A549 (cell line): ENCODE measurements around the gene CCNG2. TPM values are rescaled to one million over a fixed set of nuclear protein-coding genes. Genes with fewer than 3 reads are reported as not detected.

ENCODE experiments used
- ATAC-seq, 2 experiments: fragments of 200-7000 bp in 1 of 2; fragments of >200 bp in 1 of 2; cut with Nextera tagmentation in 1 of 2; cut with Tn5 transposase in 1 of 2; 3 replicates each; pipeline versions ENCODE4 v1.8.0 to v1.9.1; 2018 to 2020; ENCODE audit warnings: mild to moderate bottlenecking in 1 of 2, moderate library complexity in 1 of 2
- CTCF ChIA-PET: fragments of 300-600 bp; sonication (Branson Sonifier 250); formaldehyde crosslinking; extraction: SDS; loops from one replicate; lab custom pipeline; 2021; ENCODE audit warnings: antibody characterized with exemption, inconsistent platforms; lab: Yijun Ruan, JAX
- POLR2A ChIA-PET: fragments of 350-600 bp; formaldehyde crosslinking; extraction: SDS; loops from one replicate; lab custom pipeline; 2021; ENCODE audit warnings: antibody characterized with exemption, inconsistent platforms; lab: Yijun Ruan, JAX
- DNase-seq, 2 experiments: peaks; one replicate each; pipeline versions ENCODE4 v3.0.0 to v3.0.0-alpha.2; 2011 to 2016; ENCODE audit warnings: low read depth in 1 of 2, low spot score in 1 of 2
- FAIRE-seq: peaks from 2 replicates; lab custom pipeline; 2011; peaks lifted over from hg19 to GRCh38; lab: Jason Lieb, UNC
- H3K27ac ChIP-seq, 2 experiments: fragments of >200 bp; sonication (Bioruptor Twin); formaldehyde crosslinking; 3 replicates each; pipeline ENCODE4 v1.5.1; 2016 to 2017
- H3K4me1 ChIP-seq: fragments of >200 bp; sonication (Bioruptor Twin); formaldehyde crosslinking; 3 replicates; pipeline ENCODE4 v1.6.1; 2016
- H3K4me2 ChIP-seq: fragments of >200 bp; sonication (Bioruptor Twin); formaldehyde crosslinking; 3 replicates; pipeline ENCODE4 v1.6.1; 2016
- H3K4me3 ChIP-seq: fragments of >200 bp; sonication (Bioruptor Twin); formaldehyde crosslinking; 3 replicates; pipeline ENCODE4 v1.5.1; 2016
- H3K9me3 ChIP-seq: fragments of >200 bp; sonication (Bioruptor Twin); formaldehyde crosslinking; 3 replicates; pipeline ENCODE4 v1.6.1; 2016
- CBX2 ChIP-seq: fragments of 200-600 bp; sonication (generic); IDR thresholded peaks from 2 replicates; pipeline ENCODE4 v1.6.1; 2016; ENCODE audit warnings: low read depth, mild to moderate bottlenecking, borderline replicate concordance
- E2F6 ChIP-seq: IDR thresholded peaks from 2 replicates; pipeline ENCODE4 v1.6.1; 2012; ENCODE audit warnings: low read depth, borderline replicate concordance
- ELK1 ChIP-seq: fragments of 150-350 bp; IDR thresholded peaks from 2 replicates; pipeline ENCODE4 v1.6.1; 2014; ENCODE audit warnings: low read depth, mild to moderate bottlenecking, low read length
- EP300 ChIP-seq, 2 experiments: fragments of >200 bp; sonication (Bioruptor Twin); formaldehyde crosslinking; IDR thresholded peaks; 2 replicates in 1 of 2; 3 replicates in 1 of 2; pipeline ENCODE4 v1.6.1; 2016 to 2017
- FOSL2 ChIP-seq, 2 experiments: fragments of 450-650 bp in 1 of 2; fragments of >200 bp in 1 of 2; sonication (Bioruptor Twin) in 1 of 2; formaldehyde crosslinking; IDR thresholded peaks; 2 replicates each; pipeline versions ENCODE4 v1.5.0 to v1.6.1; 2016 to 2020; ENCODE audit warnings: mild to moderate bottlenecking in 1 of 2, moderate library complexity in 1 of 2
- GATA3 ChIP-seq: IDR thresholded peaks from 2 replicates; pipeline ENCODE4 v1.6.1; 2012; ENCODE audit warnings: borderline replicate concordance
- HEYL ChIP-seq: fragments of 250-450 bp; sonication (Bioruptor Pico); IDR thresholded peaks from 2 replicates; pipeline ENCODE4 v1.8.0; 2021; ENCODE audit warnings: mild to moderate bottlenecking, moderate library complexity
- HOXA7 ChIP-seq: fragments of 250-450 bp; sonication (Bioruptor Pico); IDR thresholded peaks from 2 replicates; pipeline ENCODE4 v1.5.0; 2020; ENCODE audit warnings: mild to moderate bottlenecking, moderate library complexity
- HOXB13 ChIP-seq: fragments of 250-450 bp; sonication (Bioruptor Pico); IDR thresholded peaks from 2 replicates; pipeline ENCODE4 v1.5.0; 2020; ENCODE audit warnings: low read depth, mild to moderate bottlenecking, moderate library complexity
- JUN ChIP-seq, 2 experiments: fragments of >200 bp; sonication (Bioruptor Twin); formaldehyde crosslinking; IDR thresholded peaks; 2 replicates in 1 of 2; 3 replicates in 1 of 2; pipeline ENCODE4 v1.6.1; 2016 to 2017
- JUNB ChIP-seq: fragments of >200 bp; sonication (Bioruptor Twin); formaldehyde crosslinking; IDR thresholded peaks from 2 replicates; pipeline ENCODE4 v1.6.1; 2016
- KDM1A ChIP-seq: fragments of 200-600 bp; sonication (generic); IDR thresholded peaks from 2 replicates; pipeline ENCODE4 v1.6.1; 2016; ENCODE audit warnings: low read depth, mild to moderate bottlenecking
- MAFK ChIP-seq: fragments of 450-650 bp; IDR thresholded peaks from 2 replicates; pipeline ENCODE4 v1.6.1; 2014; ENCODE audit not compliant: partially characterized antibody
- MYC ChIP-seq: IDR thresholded peaks from 2 replicates; pipeline ENCODE4 v1.6.1; 2012; ENCODE audit warnings: mild to moderate bottlenecking, inconsistent platforms, low read length, improper control_type of control experiment, borderline replicate concordance
- NFE2L2 ChIP-seq: fragments of 150-350 bp; conservative IDR thresholded peaks from 2 replicates; pipeline ENCODE4 v1.6.1; 2014; ENCODE audit warnings: low read length
- NR3C1 ChIP-seq: fragments of >200 bp; sonication (Bioruptor Twin); formaldehyde crosslinking; IDR thresholded peaks from 3 replicates; pipeline ENCODE4 v1.6.1; 2017
- POLR2AphosphoS2 ChIP-seq: conservative IDR thresholded peaks from 2 replicates; pipeline ENCODE4 v1.6.1; 2012; ENCODE audit warnings: low read length, improper control_type of control experiment, inconsistent platforms
- RNF2 ChIP-seq: fragments of 200-600 bp; sonication (generic); IDR thresholded peaks from 2 replicates; pipeline ENCODE4 v1.6.1; 2016; ENCODE audit warnings: low read depth, mild to moderate bottlenecking, antibody characterized with exemption, moderate library complexity, borderline replicate concordance
- SMC3 ChIP-seq: fragments of >200 bp; sonication (Bioruptor Twin); formaldehyde crosslinking; IDR thresholded peaks from 3 replicates; pipeline ENCODE4 v1.6.1; 2018; ENCODE audit warnings: inconsistent platforms
- SREBF2 ChIP-seq: fragments of 450-650 bp; IDR thresholded peaks from 2 replicates; pipeline ENCODE4 v1.6.1; 2014; ENCODE audit warnings: mild to moderate bottlenecking, moderate library complexity
- ZC3H11A ChIP-seq: fragments of 450-650 bp; IDR thresholded peaks from 2 replicates; pipeline ENCODE4 v1.6.1; 2014; ENCODE audit warnings: antibody characterized with exemption, mild to moderate bottlenecking
- ZSCAN20 ChIP-seq: fragments of 250-450 bp; sonication (Bioruptor Pico); IDR thresholded peaks from 2 replicates; pipeline ENCODE4 v1.8.0; 2022; ENCODE audit warnings: mild to moderate bottlenecking, moderate library complexity
- WGBS: methylation state at CpG from one replicate; pipeline ENCODE4 v1.1.6; 2017; ENCODE audit errors: missing lambda C conversion rate; 5-methylcytosine and 5-hydroxymethylcytosine counted together
- polyA plus RNA-seq, 4 experiments: library from polyadenylated mRNA; depleted of rRNA in 3 of 4; stranded (reverse); fragments of >200 nt; fragmentation: RNase III in 1 of 4; extraction: RNeasy Plus Mini Kit Qiagen cat#74134 plus additional on column Dnase treatment in 1 of 4; gene quantifications; 2 replicates in 3 of 4; 3 replicates in 1 of 4; pipeline ENCODE4 v1.2.3, GENCODE V29; 2011 to 2017
- TF ChIP-seq, protein P1 (sequence below): fragments of >200 bp; sonication (Bioruptor Twin); formaldehyde crosslinking; IDR thresholded peaks from 3 replicates; pipeline ENCODE4 v1.6.1; 2016
- TF ChIP-seq, protein P2 (sequence below): fragments of 450-650 bp; IDR thresholded peaks from 2 replicates; pipeline ENCODE4 v1.6.1; 2014; ENCODE audit warnings: antibody characterized with exemption

Gene CCNG2
- polyA plus RNA-seq, 2 of the 4 experiments (the other 2 are of a cell fraction), result 3.9 to 9.8 TPM

DNA sequence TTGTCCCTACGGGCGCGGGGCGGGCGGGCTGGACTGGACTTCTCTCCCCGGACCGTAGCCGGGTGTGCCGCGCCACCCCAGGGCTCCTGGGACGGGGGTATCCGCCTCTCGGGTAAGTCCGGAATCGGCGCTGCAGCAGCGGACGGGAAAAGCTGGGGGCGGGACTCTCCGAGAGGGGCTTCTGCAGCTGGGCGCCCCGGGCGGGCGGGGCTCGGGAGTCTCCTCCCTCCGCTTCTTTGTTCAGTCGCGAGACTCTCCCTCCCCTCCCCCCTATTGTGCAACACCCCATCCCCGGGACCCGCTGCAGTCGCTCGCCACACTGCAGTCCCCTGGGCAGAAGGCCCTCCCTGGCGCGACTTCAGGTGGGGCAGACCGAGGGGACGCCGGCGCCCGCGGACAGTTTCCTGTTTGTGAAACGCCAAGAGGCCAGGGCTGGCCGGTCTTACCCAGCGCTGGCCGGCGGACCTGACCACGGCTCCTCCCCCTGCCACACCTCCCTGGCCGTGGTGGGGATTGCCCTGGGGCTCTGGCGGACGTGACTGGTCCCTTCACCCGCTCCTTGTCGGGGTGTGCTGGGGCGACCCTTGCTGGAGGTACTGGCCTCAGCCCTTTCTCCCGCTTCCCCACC, 966 bp downstream of the CCNG2 start (continued):
- TF ChIP-seq KDM1A (no peak), FOSL2 (IDR thresholded peaks at IDR 0.05) (no peak), FOSL2 (CRISPR knock-in tag; IDR thresholded peaks at IDR 0.05) (no peak), SREBF2 (no peak), MAFK (no peak), GATA3 (no peak), HOXA7 (no peak), MYC (no peak), NFE2L2 (no peak)
- TF ChIP-seq, protein P1, sequence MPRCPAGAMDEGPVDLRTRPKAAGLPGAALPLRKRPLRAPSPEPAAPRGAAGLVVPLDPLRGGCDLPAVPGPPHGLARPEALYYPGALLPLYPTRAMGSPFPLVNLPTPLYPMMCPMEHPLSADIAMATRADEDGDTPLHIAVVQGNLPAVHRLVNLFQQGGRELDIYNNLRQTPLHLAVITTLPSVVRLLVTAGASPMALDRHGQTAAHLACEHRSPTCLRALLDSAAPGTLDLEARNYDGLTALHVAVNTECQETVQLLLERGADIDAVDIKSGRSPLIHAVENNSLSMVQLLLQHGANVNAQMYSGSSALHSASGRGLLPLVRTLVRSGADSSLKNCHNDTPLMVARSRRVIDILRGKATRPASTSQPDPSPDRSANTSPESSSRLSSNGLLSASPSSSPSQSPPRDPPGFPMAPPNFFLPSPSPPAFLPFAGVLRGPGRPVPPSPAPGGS, result no peak
- TF ChIP-seq, protein P2, sequence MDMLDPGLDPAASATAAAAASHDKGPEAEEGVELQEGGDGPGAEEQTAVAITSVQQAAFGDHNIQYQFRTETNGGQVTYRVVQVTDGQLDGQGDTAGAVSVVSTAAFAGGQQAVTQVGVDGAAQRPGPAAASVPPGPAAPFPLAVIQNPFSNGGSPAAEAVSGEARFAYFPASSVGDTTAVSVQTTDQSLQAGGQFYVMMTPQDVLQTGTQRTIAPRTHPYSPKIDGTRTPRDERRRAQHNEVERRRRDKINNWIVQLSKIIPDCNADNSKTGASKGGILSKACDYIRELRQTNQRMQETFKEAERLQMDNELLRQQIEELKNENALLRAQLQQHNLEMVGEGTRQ, result no peak

DNA sequence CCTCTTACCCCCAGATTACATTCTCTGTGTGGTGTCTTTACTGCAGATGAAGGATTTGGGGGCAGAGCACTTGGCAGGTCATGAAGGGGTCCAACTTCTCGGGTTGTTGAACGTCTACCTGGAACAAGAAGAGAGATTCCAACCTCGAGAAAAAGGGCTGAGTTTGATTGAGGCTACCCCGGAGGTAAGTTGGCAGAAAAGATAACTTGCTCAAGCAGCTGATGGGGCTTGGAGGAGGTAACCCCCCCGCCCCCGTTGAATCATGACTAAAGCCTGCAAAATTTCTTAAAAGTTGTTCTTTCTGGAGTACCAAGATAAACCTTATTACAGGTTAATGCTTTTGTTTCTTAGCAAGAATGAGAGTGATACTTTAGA, 1.5 kb downstream of the CCNG2 start:
- no peak for TF ChIP-seq JUNB
- TF ChIP-seq JUN (IDR thresholded peaks at IDR 0.05), result no peak
- no peak for TF ChIP-seq ZSCAN20 (CRISPR knock-in tag)
- TF ChIP-seq RNF2, result no peak
- TF ChIP-seq HOXB13, result no peak
- no peak for TF ChIP-seq SMC3
- TF ChIP-seq ELK1, result no peak
- no peaks in the 10 kb centered on the region for H3K9me3 ChIP-seq
- DNase-seq (no peak), FAIRE-seq (no peak), ATAC-seq (no peak)
- POLR2A ChIA-PET, result interaction anchor here (0.6 to 1.0 kb wide), 3 partner anchors 56 to 82 kb away, joined by 3 to 7 read pairs (median 6); partner anchors contain the start of gene CCNI
- CTCF ChIA-PET, result no interaction called here
- H3K4me2 ChIP-seq, result peak overlapping the region; percentile 93
- H3K27ac ChIP-seq, result peak overlapping the region; percentile 76 to 99
- H3K4me1 ChIP-seq, result peaks cover 12% of the 10 kb centered on the region; the same call in 2 of the 3 replicates
- H3K4me3 ChIP-seq, result peak overlapping the region; percentile 80
- 8% methylated on average over 6 of the region's 6 CpGs for WGBS

GRCh38 chr4:77159806-77160205, 2.8 kb downstream of the CCNG2 start:
- H3K9me3 ChIP-seq, result no peaks in the 10 kb centered on the region
- ATAC-seq (no peak), FAIRE-seq (no peak), DNase-seq (no peak)
- H3K27ac ChIP-seq, result no peak overlapping the region
- ChIA-PET CTCF (interaction anchor here (0.6 kb wide), 3 partner anchors 9 to 690 kb away, joined by 3 to 4 read pairs (median 4); no protein-coding TSS in a partner anchor), POLR2A (interaction anchor here (0.7 kb wide), 1 partner anchor 120 kb away, joined by 6 read pairs; no protein-coding TSS in a partner anchor)
- no peak overlapping the region for H3K4me3 ChIP-seq
- 65% methylated on average over 3 of the region's 3 CpGs for WGBS
- TF ChIP-seq EP300 (IDR thresholded peaks at IDR 0.05) (no peak), NR3C1 (no peak), HEYL (CRISPR knock-in tag) (no peak), HOXA7 (no peak), E2F6 (no peak), CBX2 (no peak), POLR2AphosphoS2 (no peak), ZC3H11A (no peak), KDM1A (no peak)
- H3K4me1 ChIP-seq, result peaks cover 12% of the 10 kb centered on the region; the same call in 2 of the 3 replicates
- H3K4me2 ChIP-seq, result no peak overlapping the region
